ENCODE measurements around the gene HSPG2. TPM values are rescaled to one million over a fixed set of nuclear protein-coding genes. Genes with fewer than 3 reads are reported as not detected.

The HSPG2 gene
- total RNA-seq, 1 donor from 2014 or later, result 656 TPM

DNA sequence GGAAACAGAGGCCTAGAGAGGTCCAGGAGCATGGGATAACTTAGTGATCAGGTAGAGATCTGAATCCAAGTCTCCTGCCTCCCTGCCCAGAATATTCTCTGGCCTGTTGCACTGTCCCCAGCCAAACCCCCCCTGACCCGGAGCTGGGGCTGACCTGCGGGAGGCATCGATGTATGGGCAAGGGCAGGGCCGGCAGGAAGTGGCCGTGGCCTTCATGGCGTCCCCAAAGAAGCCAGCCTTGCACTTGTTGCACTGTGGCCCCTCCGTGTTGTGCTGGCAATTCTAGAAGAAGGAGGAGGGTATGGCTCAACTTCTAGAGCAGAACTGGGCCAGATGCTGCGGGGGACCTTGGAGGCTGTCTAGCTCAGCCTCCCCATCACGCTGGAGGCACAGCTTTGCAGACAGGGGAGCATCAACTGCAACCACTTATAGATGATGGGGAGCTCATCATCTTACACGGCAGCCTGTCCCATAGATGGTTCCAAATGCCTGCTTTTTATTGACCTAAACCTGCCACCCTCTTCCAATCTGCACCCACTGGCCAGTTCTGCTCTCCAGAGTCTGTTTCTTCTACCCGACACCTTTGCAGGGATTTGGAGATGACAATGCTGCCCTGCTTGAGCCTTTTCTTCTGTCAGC, 58.2 kb downstream of the HSPG2 start:
- no peak for DNase-seq (ENCODE audit: low spot score, unreplicated experiment)
- H3K27ac Mint-ChIP-seq, result no peak overlapping the region
- H3K27me3 Mint-ChIP-seq, result no peaks in the 10 kb centered on the region
- H3K4me1 Mint-ChIP-seq (ENCODE audit: low read depth), result no peaks in the 10 kb centered on the region
- TF ChIP-seq, protein P1, sequence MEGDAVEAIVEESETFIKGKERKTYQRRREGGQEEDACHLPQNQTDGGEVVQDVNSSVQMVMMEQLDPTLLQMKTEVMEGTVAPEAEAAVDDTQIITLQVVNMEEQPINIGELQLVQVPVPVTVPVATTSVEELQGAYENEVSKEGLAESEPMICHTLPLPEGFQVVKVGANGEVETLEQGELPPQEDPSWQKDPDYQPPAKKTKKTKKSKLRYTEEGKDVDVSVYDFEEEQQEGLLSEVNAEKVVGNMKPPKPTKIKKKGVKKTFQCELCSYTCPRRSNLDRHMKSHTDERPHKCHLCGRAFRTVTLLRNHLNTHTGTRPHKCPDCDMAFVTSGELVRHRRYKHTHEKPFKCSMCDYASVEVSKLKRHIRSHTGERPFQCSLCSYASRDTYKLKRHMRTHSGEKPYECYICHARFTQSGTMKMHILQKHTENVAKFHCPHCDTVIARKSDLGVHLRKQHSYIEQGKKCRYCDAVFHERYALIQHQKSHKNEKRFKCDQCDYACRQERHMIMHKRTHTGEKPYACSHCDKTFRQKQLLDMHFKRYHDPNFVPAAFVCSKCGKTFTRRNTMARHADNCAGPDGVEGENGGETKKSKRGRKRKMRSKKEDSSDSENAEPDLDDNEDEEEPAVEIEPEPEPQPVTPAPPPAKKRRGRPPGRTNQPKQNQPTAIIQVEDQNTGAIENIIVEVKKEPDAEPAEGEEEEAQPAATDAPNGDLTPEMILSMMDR (IDR thresholded peaks at IDR 0.05; ENCODE audit: unreplicated experiment), result no peak
- peaks cover 19% of the 10 kb centered on the region for H3K36me3 Mint-ChIP-seq (ENCODE audit: insufficient read depth)
- H3K4me3 Mint-ChIP-seq (ENCODE audit: low read depth), result no peak overlapping the region
- no peaks in the 10 kb centered on the region for H3K9me3 Mint-ChIP-seq (ENCODE audit: low read depth)

DNA sequence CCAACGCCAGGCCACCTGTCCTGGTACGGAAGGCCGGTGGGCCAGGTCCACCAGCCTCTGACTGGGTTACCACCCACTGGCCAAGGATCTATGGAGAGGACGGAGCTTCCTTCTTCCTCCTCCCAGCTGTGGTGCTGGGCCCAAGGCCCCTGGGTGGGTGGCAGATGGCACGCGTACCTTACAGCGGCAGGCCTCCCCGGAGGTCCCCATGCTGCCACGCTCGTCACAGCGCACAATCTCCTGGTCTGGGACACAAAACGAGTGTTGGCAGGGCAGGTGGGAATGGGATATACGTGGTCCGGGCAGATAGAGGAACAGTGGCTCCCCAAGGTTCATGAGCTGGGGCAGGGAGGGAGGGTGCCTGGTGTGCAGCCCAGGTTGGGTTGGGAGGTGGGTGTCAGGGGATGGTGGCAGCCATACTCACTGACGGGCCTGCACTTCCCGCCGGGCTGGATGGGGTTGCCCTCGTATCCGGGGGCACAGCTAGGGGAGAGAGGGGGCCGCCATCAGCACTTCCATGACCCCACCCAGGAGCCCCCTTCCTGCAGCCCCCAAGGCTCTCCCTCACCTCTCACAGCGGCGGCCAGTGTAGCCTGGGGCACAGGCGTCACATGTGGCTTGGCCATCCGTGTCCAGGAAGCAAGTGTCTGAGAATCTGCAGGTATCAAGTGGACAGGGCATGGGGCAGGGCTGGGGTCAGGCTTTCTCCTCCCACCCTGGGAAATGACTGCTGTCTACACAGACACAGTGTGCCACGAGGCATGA, 58.9 kb downstream of the HSPG2 start:
- Mint-ChIP-seq H3K27me3 (no peaks in the 10 kb centered on the region), H3K36me3 (ENCODE audit: insufficient read depth) (peaks cover 18% of the 10 kb centered on the region), H3K4me1 (ENCODE audit: low read depth) (no peaks in the 10 kb centered on the region), H3K9me3 (ENCODE audit: low read depth) (no peaks in the 10 kb centered on the region), H3K27ac (no peak overlapping the region), H3K4me3 (ENCODE audit: low read depth) (no peak overlapping the region)
- no peak for DNase-seq (ENCODE audit: low spot score, unreplicated experiment)
- TF ChIP-seq, protein P1 (IDR thresholded peaks at IDR 0.05; ENCODE audit: unreplicated experiment), result no peak

DNA sequence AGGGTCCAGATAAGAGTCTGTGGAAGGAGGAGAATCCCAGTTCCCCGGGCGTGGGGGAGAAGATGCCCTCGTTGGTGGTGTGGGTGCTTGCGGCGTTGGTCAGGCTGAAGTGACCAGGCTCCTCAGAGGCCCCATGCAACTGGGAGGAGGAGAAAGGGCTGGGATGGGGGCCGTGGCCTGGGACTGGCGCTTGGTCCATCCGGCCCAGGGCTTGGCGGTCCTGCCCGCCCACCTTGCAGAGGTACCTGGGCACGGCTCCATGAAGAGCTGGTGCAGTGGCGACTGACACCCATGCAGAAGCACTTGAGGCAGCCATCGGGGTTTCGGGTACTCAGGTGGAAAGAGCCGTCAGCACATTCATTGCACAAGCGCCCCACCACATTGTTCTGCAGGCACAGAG, 60.8 kb downstream of the HSPG2 start:
- Mint-ChIP-seq H3K4me3 (ENCODE audit: low read depth) (no peak overlapping the region), H3K27me3 (no peaks in the 10 kb centered on the region), H3K9me3 (ENCODE audit: low read depth) (no peaks in the 10 kb centered on the region), H3K4me1 (ENCODE audit: low read depth) (no peaks in the 10 kb centered on the region), H3K36me3 (ENCODE audit: insufficient read depth) (peaks cover 20% of the 10 kb centered on the region), H3K27ac (no peak overlapping the region)
- no peak for DNase-seq (ENCODE audit: low spot score, unreplicated experiment)
- TF ChIP-seq, protein P1 (IDR thresholded peaks at IDR 0.05; ENCODE audit: unreplicated experiment), result no peak

DNA sequence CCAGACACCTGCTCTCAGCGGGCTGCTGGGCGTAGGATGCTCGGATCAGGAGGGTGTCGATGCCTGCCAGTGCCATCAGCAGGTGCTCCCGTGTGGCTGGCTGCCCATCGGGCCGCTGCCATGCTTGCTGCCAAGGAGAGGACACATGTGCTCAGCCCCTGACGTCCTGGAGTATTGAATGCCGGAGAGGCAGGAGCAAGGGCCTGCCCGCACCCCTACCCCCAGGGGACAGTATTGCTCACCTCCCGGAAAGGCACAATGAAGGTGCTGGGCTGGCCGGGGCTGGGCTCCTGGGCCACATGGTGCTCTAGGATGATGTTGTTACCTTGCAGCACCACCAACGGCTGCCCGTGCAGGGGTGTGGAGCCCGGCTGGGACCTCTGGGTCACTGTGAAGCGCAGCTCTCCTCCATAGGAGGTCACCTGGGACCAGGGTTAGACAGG, 61.5 kb downstream of the HSPG2 start:
- no peaks in the 10 kb centered on the region for H3K4me1 Mint-ChIP-seq (ENCODE audit: low read depth)
- DNase-seq (ENCODE audit: low spot score, unreplicated experiment), result no peak
- no peaks in the 10 kb centered on the region for H3K9me3 Mint-ChIP-seq (ENCODE audit: low read depth)
- peaks cover 18% of the 10 kb centered on the region for H3K36me3 Mint-ChIP-seq (ENCODE audit: insufficient read depth)
- no peak overlapping the region for H3K4me3 Mint-ChIP-seq (ENCODE audit: low read depth)
- no peaks in the 10 kb centered on the region for H3K27me3 Mint-ChIP-seq
- H3K27ac Mint-ChIP-seq, result no peak overlapping the region
- TF ChIP-seq, protein P1 (IDR thresholded peaks at IDR 0.05; ENCODE audit: unreplicated experiment), result no peak

DNA sequence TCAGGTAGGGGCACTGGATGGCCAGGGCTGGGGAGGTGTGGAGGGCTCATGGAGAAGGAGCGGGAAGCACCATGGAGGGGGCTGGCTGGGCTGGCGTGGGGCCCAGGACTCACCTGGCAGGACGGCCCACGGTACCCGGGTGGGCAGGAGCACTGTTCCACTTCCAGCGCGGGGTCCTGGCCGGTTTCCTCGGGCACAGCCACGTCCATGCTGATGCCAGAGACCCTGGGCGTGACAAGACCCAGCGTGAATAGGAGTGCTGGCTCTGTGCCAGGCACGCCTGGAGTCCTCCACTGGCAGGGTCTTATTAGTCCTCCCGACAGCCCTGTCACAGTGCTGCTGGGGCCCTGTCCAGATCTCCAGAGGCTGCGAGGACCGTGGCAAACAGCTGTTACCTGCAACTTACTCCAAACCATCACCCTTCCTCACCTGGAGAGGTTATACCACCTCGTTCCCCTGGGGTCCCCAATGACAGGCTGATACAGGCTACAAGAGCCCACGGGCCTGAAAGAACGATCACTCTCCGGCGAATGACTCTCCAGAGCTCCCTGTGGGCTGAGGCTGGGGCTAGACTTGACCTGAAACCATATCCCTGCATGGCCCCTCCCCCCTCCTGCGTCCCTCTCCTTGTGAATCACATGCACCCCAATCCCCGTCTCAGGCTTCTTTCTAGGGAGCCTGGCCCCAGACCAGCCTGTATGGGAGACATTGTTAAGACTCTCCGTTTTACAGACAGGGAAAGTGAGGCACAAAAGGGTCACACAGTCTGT, 62.1 kb downstream of the HSPG2 start:
- H3K27me3 Mint-ChIP-seq, result no peaks in the 10 kb centered on the region
- no peak overlapping the region for H3K27ac Mint-ChIP-seq
- H3K36me3 Mint-ChIP-seq (ENCODE audit: insufficient read depth), result peaks cover 19% of the 10 kb centered on the region
- no peaks in the 10 kb centered on the region for H3K4me1 Mint-ChIP-seq (ENCODE audit: low read depth)
- no peak overlapping the region for H3K4me3 Mint-ChIP-seq (ENCODE audit: low read depth)
- DNase-seq (ENCODE audit: low spot score, unreplicated experiment), result no peak
- TF ChIP-seq, protein P1 (IDR thresholded peaks at IDR 0.05; ENCODE audit: unreplicated experiment), result no peak
- H3K9me3 Mint-ChIP-seq (ENCODE audit: low read depth), result no peaks in the 10 kb centered on the region
